GM12874 (cell line): ENCODE data around the gene PUSL1.

ENCODE experiments used
- TF ChIP-seq, protein P1 (sequence below): IDR thresholded peaks from 2 replicates; pipeline ENCODE4 v1.5.1; 2011; ENCODE audit warnings: low read depth, mild to moderate bottlenecking, control low read depth, low read length, moderate library complexity; ENCODE audit not compliant: insufficient read depth

PUSL1 gene

GRCh38 chr1:1347663-1348419, 39.4 kb downstream of the PUSL1 start:
- TF ChIP-seq, protein P1, sequence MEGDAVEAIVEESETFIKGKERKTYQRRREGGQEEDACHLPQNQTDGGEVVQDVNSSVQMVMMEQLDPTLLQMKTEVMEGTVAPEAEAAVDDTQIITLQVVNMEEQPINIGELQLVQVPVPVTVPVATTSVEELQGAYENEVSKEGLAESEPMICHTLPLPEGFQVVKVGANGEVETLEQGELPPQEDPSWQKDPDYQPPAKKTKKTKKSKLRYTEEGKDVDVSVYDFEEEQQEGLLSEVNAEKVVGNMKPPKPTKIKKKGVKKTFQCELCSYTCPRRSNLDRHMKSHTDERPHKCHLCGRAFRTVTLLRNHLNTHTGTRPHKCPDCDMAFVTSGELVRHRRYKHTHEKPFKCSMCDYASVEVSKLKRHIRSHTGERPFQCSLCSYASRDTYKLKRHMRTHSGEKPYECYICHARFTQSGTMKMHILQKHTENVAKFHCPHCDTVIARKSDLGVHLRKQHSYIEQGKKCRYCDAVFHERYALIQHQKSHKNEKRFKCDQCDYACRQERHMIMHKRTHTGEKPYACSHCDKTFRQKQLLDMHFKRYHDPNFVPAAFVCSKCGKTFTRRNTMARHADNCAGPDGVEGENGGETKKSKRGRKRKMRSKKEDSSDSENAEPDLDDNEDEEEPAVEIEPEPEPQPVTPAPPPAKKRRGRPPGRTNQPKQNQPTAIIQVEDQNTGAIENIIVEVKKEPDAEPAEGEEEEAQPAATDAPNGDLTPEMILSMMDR: no peak

- TF ChIP-seq, protein P1: no peak
Measured at GRCh38 chr1:1348420-1349255, 40.2 kb downstream of the PUSL1 start.

DNA sequence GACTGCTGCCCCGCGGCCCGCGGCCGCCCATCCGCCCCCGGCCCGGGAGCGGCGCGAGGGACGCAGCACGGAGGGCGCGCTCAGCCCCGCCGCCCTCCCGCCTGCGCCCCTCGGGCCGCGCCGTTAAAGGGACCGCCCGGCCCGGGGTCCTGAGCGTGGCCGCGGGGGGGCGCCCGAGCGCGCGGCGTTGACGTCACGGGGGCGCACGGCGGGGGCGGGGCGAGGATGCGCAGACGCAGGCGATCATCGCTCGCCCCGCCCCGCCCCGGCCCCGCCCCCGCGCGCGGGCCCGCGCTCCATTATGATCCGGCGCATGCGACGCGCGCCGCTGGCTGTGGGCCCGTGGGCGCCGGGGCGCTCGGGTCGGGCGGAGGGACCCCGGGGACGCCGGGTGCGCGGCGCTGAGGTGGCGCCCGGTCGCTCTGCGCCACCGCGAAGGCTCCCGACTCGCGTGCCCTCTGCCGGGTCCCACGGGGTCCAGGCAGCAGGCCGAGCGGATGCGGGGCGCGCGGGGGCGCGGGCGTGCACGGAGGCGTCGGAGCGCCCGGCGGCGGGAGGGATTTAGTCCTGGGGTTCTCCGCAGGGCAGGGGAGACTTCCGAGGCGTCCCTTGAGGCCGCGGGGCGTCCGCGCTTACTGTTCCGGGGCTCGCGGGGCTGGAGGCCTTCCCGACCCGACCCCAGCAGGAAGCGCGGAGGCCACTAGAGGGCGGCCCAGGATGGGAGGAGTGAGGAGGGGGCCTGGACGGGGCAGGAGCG, 41.0 kb downstream of the PUSL1 start, which contains the start of gene DVL1:
TSS of gene DVL1 (minus strand) at position 163 of the 757 bp plus-strand sequence. CDS start 353 bp downstream, outside the sequence.
- TF ChIP-seq, protein P1: peak; percentile 66

GRCh38 chr1:1351511-1352427, 43.4 kb downstream of the PUSL1 start:
- TF ChIP-seq, protein P1: no peak

- TF ChIP-seq, protein P1: no peak
Measured at GRCh38 chr1:1352786-1353388, 44.5 kb downstream of the PUSL1 start.

GRCh38 chr1:1353389-1354151, 45.2 kb downstream of the PUSL1 start:
- TF ChIP-seq, protein P1: no peak
